ENCODE measurements around the gene SEPTIN2.

GRCh38 chr2:241291153-241291552, 24.6 kb upstream of the SEPTIN2 start:
- no peak for TF ChIP-seq CTCF (IDR thresholded peaks at IDR 0.05; ENCODE audit: poor library complexity)
- TF ChIP-seq EZH2phosphoT487 (IDR thresholded peaks at IDR 0.05; ENCODE audit: low read depth, severe bottlenecking, unreplicated experiment), result no peak
- no peak for TF ChIP-seq EZH2 (IDR thresholded peaks at IDR 0.05; ENCODE audit: borderline replicate concordance)

All from hepatocyte (in vitro differentiated cells).